Endothelial cell of umbilical vein (primary cell): ENCODE measurements around the gene MIF4GD.
"Not testable (repeated sequence)": the region's sequence is repeated elsewhere in the genome, so short reads cannot be mapped to it uniquely, and the experiment has no call there.

Experiments
- EZH2 ChIP-seq: IDR thresholded peaks from 2 replicates; pipeline ENCODE4 v1.6.1; 2012; ENCODE audit warnings: borderline replicate concordance, low read depth, mild to moderate bottlenecking, moderate library complexity, low read length, inconsistent platforms; ENCODE audit not compliant: severe bottlenecking
- JUN ChIP-seq: IDR thresholded peaks from 2 replicates; pipeline ENCODE4 v1.6.1; 2011; ENCODE audit warnings: borderline replicate concordance, low read depth; ENCODE audit not compliant: insufficient read length, insufficient read depth
- POLR2A ChIP-seq: IDR thresholded peaks from 2 replicates; pipeline ENCODE4 v1.6.1; 2012; ENCODE audit warnings: low read depth, mild to moderate bottlenecking, control low read depth, low read length
- POLR2AphosphoS5 ChIP-seq: IDR thresholded peaks from 2 replicates; pipeline ENCODE4 v1.6.1; 2012; ENCODE audit warnings: low read depth, mild to moderate bottlenecking, control low read depth, low read length, moderate library complexity; ENCODE audit not compliant: insufficient read depth
- TF ChIP-seq, protein P1 (sequence below), 2 donors: IDR thresholded peaks; 1 replicate in 1 of 2; 2 replicates in 1 of 2; pipeline ENCODE4 v1.5.1; 2011; ENCODE audit warnings: low read length in 2 of 2, mild to moderate bottlenecking in 2 of 2, moderate library complexity in 2 of 2, control low read depth in 1 of 2, inconsistent platforms in 1 of 2, low read depth in 1 of 2; ENCODE audit not compliant: insufficient read depth in 1 of 2; ENCODE audit errors: extremely low read depth in 1 of 2

DNA sequence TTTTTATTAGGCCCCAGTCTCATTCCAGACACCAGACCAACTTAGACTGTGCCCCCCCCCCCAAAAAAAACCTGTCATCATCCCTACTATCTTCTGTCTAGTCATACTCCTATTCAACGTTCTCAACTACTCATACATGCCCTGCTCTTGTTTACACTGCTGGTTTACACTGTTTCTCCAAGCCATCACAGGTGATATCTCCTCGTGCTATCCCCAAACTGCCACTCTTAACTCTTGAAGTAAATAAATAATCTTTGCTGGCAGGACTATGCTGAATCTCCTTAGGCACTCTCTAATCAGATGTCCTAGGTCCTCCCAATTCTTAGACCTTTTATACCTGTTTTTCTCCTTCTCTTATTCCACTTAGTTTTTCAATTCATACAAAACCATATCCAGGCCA lies 13.8 kb downstream of the MIF4GD start:
- TF ChIP-seq, protein P1, sequence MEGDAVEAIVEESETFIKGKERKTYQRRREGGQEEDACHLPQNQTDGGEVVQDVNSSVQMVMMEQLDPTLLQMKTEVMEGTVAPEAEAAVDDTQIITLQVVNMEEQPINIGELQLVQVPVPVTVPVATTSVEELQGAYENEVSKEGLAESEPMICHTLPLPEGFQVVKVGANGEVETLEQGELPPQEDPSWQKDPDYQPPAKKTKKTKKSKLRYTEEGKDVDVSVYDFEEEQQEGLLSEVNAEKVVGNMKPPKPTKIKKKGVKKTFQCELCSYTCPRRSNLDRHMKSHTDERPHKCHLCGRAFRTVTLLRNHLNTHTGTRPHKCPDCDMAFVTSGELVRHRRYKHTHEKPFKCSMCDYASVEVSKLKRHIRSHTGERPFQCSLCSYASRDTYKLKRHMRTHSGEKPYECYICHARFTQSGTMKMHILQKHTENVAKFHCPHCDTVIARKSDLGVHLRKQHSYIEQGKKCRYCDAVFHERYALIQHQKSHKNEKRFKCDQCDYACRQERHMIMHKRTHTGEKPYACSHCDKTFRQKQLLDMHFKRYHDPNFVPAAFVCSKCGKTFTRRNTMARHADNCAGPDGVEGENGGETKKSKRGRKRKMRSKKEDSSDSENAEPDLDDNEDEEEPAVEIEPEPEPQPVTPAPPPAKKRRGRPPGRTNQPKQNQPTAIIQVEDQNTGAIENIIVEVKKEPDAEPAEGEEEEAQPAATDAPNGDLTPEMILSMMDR (IDR thresholded peaks at IDR 0.05; ENCODE audit: extremely low read depth in 1 of 2, insufficient read depth in 1 of 2, low read depth in 1 of 2, low read length in 2 of 2) = not testable (repeated sequence)
- not testable (repeated sequence) for TF ChIP-seq EZH2, POLR2AphosphoS5, JUN, POLR2A
